Non-pigmented ciliary epithelial cell (primary cell): ENCODE data around the gene TPST1.

Source experiments
- DNase-seq: peaks from one replicate; pipeline ENCODE4 v3.0.0-alpha.2; 2010; ENCODE audit warnings: low read depth

Gene TPST1

GRCh38 chr7:66238773-66239466 lies 33.8 kb downstream of the TPST1 start:
- DNase-seq = no peak

GRCh38 chr7:66239467-66239856 lies 34.3 kb downstream of the TPST1 start:
- peak; percentile 8 for DNase-seq

DNA sequence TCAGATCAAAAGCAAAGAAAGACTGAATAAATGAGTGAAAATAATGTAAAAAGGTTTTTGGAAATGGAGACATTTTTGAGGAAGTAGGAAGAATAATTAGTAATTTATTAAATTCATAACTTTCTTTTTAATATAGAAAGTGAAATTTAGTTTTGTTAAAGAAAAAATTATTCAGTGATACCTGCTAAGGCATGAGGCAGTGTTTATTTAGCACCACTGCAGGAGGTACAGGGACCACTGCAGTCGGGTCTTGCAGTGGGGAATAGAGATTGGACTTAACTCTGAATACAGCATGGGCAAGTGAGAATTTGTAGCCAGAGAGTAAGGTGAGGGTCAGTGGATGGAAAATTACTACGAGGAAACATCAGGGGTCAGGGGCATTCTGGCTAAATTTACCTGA lies 39.9 kb downstream of the TPST1 start:
- no peak for DNase-seq

DNA sequence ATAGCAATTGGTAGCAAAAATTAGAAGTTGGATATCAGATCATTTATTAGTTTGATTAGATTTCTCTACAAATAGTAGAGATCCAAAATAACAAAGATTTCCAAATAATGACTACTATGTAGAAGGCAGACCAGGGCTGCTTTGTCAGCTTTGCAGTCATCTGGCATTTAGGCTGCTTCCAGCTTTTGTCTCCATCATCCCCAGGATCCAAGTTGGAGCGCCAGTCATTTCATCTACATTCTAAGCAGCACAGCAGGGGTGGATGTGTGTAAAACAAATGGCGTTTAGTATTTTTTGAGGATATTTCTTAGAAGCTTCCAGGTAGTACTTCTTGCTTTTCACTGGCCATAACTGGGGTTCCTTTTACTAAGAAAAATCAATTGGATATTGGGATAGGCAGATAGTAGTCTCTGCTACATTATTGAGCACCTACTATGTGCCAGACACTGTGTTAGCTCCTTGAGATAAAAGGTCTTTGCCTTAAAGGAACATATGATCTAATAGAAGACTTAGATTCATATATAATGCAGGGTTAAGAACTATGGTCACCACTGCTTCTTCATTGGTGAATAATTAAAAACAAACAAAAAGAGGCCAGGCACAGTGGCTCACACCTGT lies 41.5 kb downstream of the TPST1 start:
- DNase-seq = no peak

GRCh38 chr7:66247380-66248078 lies 42.4 kb downstream of the TPST1 start:
- no peak for DNase-seq

- DNase-seq = peak; percentile 91
Observed at GRCh38 chr7:66250711-66251110, 45.6 kb downstream of the TPST1 start.

GRCh38 chr7:66255534-66256100 lies 50.5 kb downstream of the TPST1 start:
- DNase-seq = peak; percentile 32

DNA sequence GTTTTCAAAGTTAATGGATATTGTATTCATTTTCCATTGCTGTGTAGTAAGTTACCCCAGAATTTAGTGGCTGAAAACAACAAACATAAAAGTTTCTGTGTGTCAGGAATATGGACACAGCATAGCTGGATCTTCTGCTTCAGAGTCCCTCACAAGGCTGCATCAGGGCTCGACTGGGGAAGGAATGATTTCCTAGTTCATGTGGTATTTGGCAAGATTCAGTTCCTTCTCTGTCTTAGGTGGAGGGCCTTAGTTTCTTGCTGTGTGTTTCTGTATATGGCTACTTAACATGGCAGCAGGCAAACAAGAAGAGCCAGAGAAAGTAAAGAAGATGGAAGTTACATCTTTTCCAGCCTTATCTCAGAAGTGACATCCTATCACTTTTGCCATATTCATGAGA lies 51.1 kb downstream of the TPST1 start:
- DNase-seq = no peak

DNA sequence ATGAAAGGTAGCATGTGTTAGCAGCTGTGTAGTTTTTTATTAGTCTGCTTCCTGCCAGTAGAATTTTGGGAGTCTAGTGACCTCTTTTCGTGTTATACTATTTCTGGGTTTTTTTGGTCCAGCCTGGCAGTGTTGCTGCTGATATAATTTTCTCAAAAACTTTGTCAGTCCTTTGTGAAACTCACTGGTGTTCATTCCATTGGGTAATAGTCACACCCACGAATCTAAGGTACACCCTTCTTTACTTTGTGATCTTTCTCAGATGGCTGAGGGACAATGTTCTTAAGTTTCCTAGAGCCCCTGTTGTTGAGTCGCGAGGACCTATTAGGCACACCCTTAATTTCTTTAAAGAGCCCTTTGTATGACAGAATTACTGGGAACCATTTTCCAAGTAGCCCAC lies 52.3 kb downstream of the TPST1 start:
- DNase-seq = no peak

- no peak for DNase-seq
Observed at GRCh38 chr7:66258409-66258808, 53.3 kb downstream of the TPST1 start.

DNA sequence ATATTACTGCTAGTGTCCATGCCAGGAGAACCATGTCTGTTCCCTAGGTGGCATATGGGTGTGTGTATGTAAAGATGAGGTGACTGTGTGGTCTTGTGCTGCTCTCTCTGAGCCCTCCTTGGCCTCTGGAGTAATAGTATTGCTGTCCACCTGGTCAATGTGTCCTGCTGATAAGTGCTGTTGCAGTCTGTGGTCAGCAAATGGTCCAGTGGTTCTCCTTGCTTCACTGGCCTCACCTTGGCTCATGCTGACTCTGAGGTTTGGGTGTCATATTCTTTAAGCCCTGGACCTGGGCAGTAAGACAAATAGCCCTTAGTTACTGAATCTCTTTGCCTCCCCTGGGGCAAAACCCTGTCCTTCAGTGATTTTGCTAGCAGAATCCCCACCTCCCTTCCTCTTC lies 56.8 kb downstream of the TPST1 start:
- DNase-seq = no peak

GRCh38 chr7:66263936-66264335 lies 58.8 kb downstream of the TPST1 start:
- DNase-seq = no peak

- DNase-seq = no peak
Observed at GRCh38 chr7:66265566-66265965, 60.4 kb downstream of the TPST1 start.

GRCh38 chr7:66267249-66267648 lies 62.1 kb downstream of the TPST1 start:
- peak; percentile 66 for DNase-seq

- DNase-seq = no peak
Observed at GRCh38 chr7:66269978-66270377, 64.8 kb downstream of the TPST1 start.

- no peak for DNase-seq
Observed at GRCh38 chr7:66272321-66272720, 67.2 kb downstream of the TPST1 start.

DNA sequence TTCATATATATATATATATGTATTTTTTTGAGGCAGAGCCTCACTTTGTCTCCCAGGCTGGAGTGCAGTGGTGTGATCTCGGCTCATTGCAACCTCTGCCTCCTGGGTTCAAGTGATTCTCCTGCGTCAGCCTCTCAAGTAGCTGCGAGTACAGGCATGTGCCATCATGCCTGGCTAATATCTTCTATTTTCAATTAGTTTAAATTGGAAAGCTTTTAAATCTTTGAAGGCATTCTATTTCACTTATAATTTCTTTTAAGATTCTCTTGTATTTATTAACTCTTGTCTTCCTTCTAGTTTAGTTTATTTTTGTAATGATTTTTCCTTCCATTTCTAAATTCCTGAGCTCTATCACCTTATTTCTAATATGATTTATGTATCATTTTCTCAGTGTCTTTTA lies 71.2 kb downstream of the TPST1 start:
- no peak for DNase-seq

- DNase-seq = no peak
Observed at GRCh38 chr7:66277492-66277891, 72.4 kb downstream of the TPST1 start.

GRCh38 chr7:66279912-66280311 lies 74.8 kb downstream of the TPST1 start:
- DNase-seq = no peak

GRCh38 chr7:66281678-66282590 lies 76.8 kb downstream of the TPST1 start:
- DNase-seq = peak; percentile 85

DNA sequence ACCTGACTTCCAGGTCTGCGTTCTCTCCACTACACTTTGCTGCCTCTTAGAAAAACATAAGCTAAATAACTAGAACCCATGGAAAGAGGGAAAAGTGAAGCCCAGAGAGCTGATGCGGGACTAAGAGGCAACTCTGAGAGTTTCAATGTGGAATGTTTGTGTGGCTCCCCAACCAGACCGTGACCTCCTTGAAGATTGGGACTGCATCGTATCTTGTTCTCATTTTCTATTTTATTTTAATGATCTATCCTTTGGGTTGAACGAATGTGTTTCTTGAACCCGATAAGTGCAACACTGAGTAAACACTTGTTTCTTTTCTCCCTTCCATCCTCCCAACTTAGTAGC lies 77.4 kb downstream of the TPST1 start:
- DNase-seq = no peak
